Transverse colon (tissue), 4 donors: Measurements from ENCODE around the gene PRRG2. TPM values are rescaled to one million over a fixed set of nuclear protein-coding genes. Genes with fewer than 3 reads are reported as not detected.

Experiments used
- DNase-seq: peaks from one replicate; pipeline ENCODE4 v3.0.0-alpha.2; 2019
- H3K27ac ChIP-seq, 4 donors: fragments of 200-600 bp; sonication (generic); 2 replicates each; pipeline ENCODE4 v1.5.1; 2016 to 2018; ENCODE audit warnings: inconsistent platforms in 4 of 4
- H3K27me3 ChIP-seq: fragments of 200-600 bp; sonication (generic); 2 replicates; pipeline ENCODE4 v1.5.1; 2017; ENCODE audit warnings: inconsistent platforms
- H3K36me3 ChIP-seq, 4 donors: fragments of 200-600 bp; sonication (generic); 2 replicates each; pipeline ENCODE4 v1.5.1; 2017 to 2019; ENCODE audit warnings: inconsistent platforms in 4 of 4
- H3K4me1 ChIP-seq, 4 donors: fragments of 200-600 bp; sonication (generic); 2 replicates each; pipeline ENCODE4 v1.5.1; 2017 to 2020; ENCODE audit warnings: inconsistent platforms in 4 of 4
- H3K4me3 ChIP-seq, 4 donors: fragments of 200-600 bp; sonication (generic); 1 replicate in 1 of 4; 2 replicates in 3 of 4; pipeline versions ENCODE4 v1.5.1 to v1.6.1; 2017 to 2019; ENCODE audit warnings: inconsistent platforms in 4 of 4
- H3K9me3 ChIP-seq, 2 donors: fragments of 200-600 bp; sonication (generic); 2 replicates each; pipeline ENCODE4 v1.5.1; 2017 to 2019; ENCODE audit warnings: inconsistent platforms in 2 of 2
- CTCF ChIP-seq, 5 experiments: fragments of 200-600 bp in 3 of 5; fragments of 450-650 bp in 2 of 5; sonication (generic) in 3 of 5; IDR thresholded peaks; 1 replicate in 2 of 5; 2 replicates in 3 of 5; pipeline ENCODE4 v1.5.1; 2016 to 2017; ENCODE audit warnings: antibody characterized with exemption in 5 of 5, inconsistent platforms in 3 of 5, mild to moderate bottlenecking in 2 of 5, moderate library complexity in 1 of 5
- EP300 ChIP-seq: sonication (generic); formaldehyde crosslinking; IDR thresholded peaks from one replicate; pipeline ENCODE4 v1.6.1; 2017; ENCODE audit warnings: antibody characterized with exemption, low read depth
- POLR2A ChIP-seq: fragments of 450-650 bp; IDR thresholded peaks from one replicate; pipeline ENCODE4 v1.6.1; 2016; ENCODE audit warnings: antibody characterized with exemption, mild to moderate bottlenecking, moderate library complexity
- POLR2AphosphoS5 ChIP-seq, 3 donors: sonication (generic); formaldehyde crosslinking; IDR thresholded peaks; one replicate each; pipeline ENCODE4 v1.6.1; 2016; ENCODE audit warnings: antibody characterized with exemption in 3 of 3
- WGBS, 2 donors: methylation state at CpG; one replicate each; pipeline ENCODE4 v1.1.5; 2018; ENCODE audit warnings: low coverage in 1 of 2; 5-methylcytosine and 5-hydroxymethylcytosine counted together
- in situ Hi-C, 4 donors: fragments of 200-750 bp; cut with MboI; loops; one replicate each; pipeline versions ENCODE4 v1.15.0 to v1.15.1; 2017; ENCODE audit warnings: low sequenced_read_pairs in 3 of 4, low pct_ligation_motif_present in 1 of 4, low pct_unique_long_range_greater_than_20kb in 1 of 4
- intact Hi-C: fragments of 100-400 bp; cut with DNase I; formaldehyde crosslinking; loops from one replicate; pipeline ENCODE4 v1.15.1; 2023; ENCODE audit warnings: low total_unique reads
- total RNA-seq, 4 donors: library from RNA; depleted of rRNA; stranded (reverse); fragments of >200 nt; gene quantifications; one replicate each; pipeline ENCODE4 v1.1.0, GENCODE V29; 2016

Gene PRRG2
- total RNA-seq, 4 donors from 2014 or later = 0.40 to 22.7 (median 12.2) TPM

- intact Hi-C loops = loop anchor here (5.0 kb wide), 1 partner anchor 45 kb away; no protein-coding TSS in a partner anchor
- peaks cover 0 to 29% (median 12%) of the 10 kb centered on the region in 4 donors for H3K36me3 ChIP-seq
- H3K9me3 ChIP-seq = no peaks in the 10 kb centered on the region
- 2% methylated on average over 25 of the region's 28 CpGs; no CpG with 5 or more reads in 1 of the 2 donors for WGBS, 2 donors
- TF ChIP-seq EP300 (no peak), POLR2AphosphoS5 (IDR thresholded peaks at IDR 0.05) (no peak), CTCF (IDR thresholded peaks at IDR 0.05) (no peak), POLR2A (no peak)
- H3K4me3 ChIP-seq = peak overlapping the region; percentile 68 to 92 (median 88)
- H3K27ac ChIP-seq = peak overlapping the region; percentile 92 to 97 (median 93)
- H3K4me1 ChIP-seq = peaks cover 17 to 32% (median 22%) of the 10 kb centered on the region in 4 donors
- DNase-seq = no peak
- H3K27me3 ChIP-seq = no peaks in the 10 kb centered on the region
- in situ Hi-C loops = no loop called here
Observed at GRCh38 chr19:49592486-49593232, 11.5 kb downstream of the PRRG2 start.

- 6 to 30% methylated on average over 2 to 26 of the region's 27 CpGs for WGBS, 2 donors
- Histone ChIP-seq H3K4me1 (peaks cover 17 to 32% (median 22%) of the 10 kb centered on the region in 4 donors), H3K27me3 (no peaks in the 10 kb centered on the region), H3K4me3 (peak overlapping the region; percentile 68 to 92 (median 88)), H3K9me3 (no peaks in the 10 kb centered on the region), H3K27ac (peak overlapping the region; percentile 92 to 97 (median 93)), H3K36me3 (peaks cover 0 to 29% (median 13%) of the 10 kb centered on the region in 4 donors)
- intact Hi-C loops = loop anchor here (5.0 kb wide), 1 partner anchor 44 kb away; no protein-coding TSS in a partner anchor
- DNase-seq = peak; percentile 96
- TF ChIP-seq EP300 (no peak), POLR2A (no peak), CTCF (IDR thresholded peaks at IDR 0.05) (no peak), POLR2AphosphoS5 (IDR thresholded peaks at IDR 0.05) (no peak)
- in situ Hi-C loops = no loop called here
Observed at GRCh38 chr19:49593233-49594113, 12.4 kb downstream of the PRRG2 start.

GRCh38 chr19:49594157-49594992, 13.3 kb downstream of the PRRG2 start:
- in situ Hi-C loops = no loop called here
- TF ChIP-seq POLR2AphosphoS5 (IDR thresholded peaks at IDR 0.05) (no peak), EP300 (no peak), POLR2A (no peak), CTCF (IDR thresholded peaks at IDR 0.05) (no peak)
- no peaks in the 10 kb centered on the region for H3K27me3 ChIP-seq
- no peaks in the 10 kb centered on the region for H3K9me3 ChIP-seq
- H3K36me3 ChIP-seq = peaks cover 0 to 31% (median 14%) of the 10 kb centered on the region in 4 donors
- intact Hi-C loops = loop anchor here (5.0 kb wide), 1 partner anchor 43 kb away; no protein-coding TSS in a partner anchor
- no peak for DNase-seq
- no peak overlapping the region for H3K4me3 ChIP-seq
- H3K4me1 ChIP-seq = peaks cover 17 to 32% (median 22%) of the 10 kb centered on the region in 4 donors
- H3K27ac ChIP-seq = peak overlapping the region; percentile 92 to 97 (median 93)
- 88 to 93% methylated on average over 12 to 35 of the region's 35 CpGs for WGBS, 2 donors
